Endothelial cell of umbilical vein (primary cell): ENCODE data around the gene ITIH3. TPM values are rescaled to one million over a fixed set of nuclear protein-coding genes. Genes with fewer than 3 reads are reported as not detected.

Source experiments
- BruUV-seq: library from RNA; stranded (reverse); fragments of 400-500 nt; replicated peaks from 2 replicates; lab custom pipeline; 2021; lab: Mats Ljungman, UMichigan
- CTCF ChIA-PET: fragments of 300-600, 350-600 bp; sonication (Branson Sonifier 250); formaldehyde crosslinking; loops from one replicate; lab custom pipeline; 2021; ENCODE audit warnings: antibody characterized with exemption, inconsistent platforms; lab: Charles Lee
- POLR2A ChIA-PET: fragments of 300-600, 350-600 bp; sonication (Branson Sonifier 250); formaldehyde crosslinking; loops from one replicate; lab custom pipeline; 2021; ENCODE audit warnings: antibody characterized with exemption, inconsistent platforms; lab: Charles Lee
- DNase-seq: peaks from one replicate; pipeline ENCODE4 v3.0.0-alpha.2; 2011; ENCODE audit warnings: low read depth, low spot score
- FAIRE-seq: peaks from 2 replicates; lab custom pipeline; 2011; peaks lifted over from hg19 to GRCh38; lab: Jason Lieb, UNC
- H2AFZ ChIP-seq: 2 replicates; pipeline ENCODE4 v1.6.0; 2012; ENCODE audit warnings: low read depth, low read length, control low read depth, inconsistent platforms
- H3K27ac ChIP-seq: 2 replicates; pipeline ENCODE4 v1.5.1; 2011; ENCODE audit warnings: low read depth, mild to moderate bottlenecking, control low read depth, low read length, moderate library complexity; ENCODE audit not compliant: insufficient read depth
- H3K27me3 ChIP-seq, 2 experiments: 2 replicates each; pipeline versions ENCODE4 v1.6.0 to v1.6.1; 2011; ENCODE audit warnings: low read length in 2 of 2, mixed read lengths in 1 of 2; ENCODE audit not compliant: control insufficient read depth in 2 of 2, insufficient read depth in 2 of 2
- H3K36me3 ChIP-seq, 2 experiments: 2 replicates in 1 of 2; 3 replicates in 1 of 2; pipeline ENCODE4 v1.5.1; 2011; ENCODE audit warnings: low read length in 2 of 2, mild to moderate bottlenecking in 1 of 2, moderate library complexity in 1 of 2; ENCODE audit not compliant: control insufficient read depth in 2 of 2, insufficient read depth in 2 of 2; ENCODE audit errors: extremely low read depth in 1 of 2
- H3K4me1 ChIP-seq: 3 replicates; pipeline ENCODE4 v1.5.1; 2011; ENCODE audit warnings: mild to moderate bottlenecking, low read length; ENCODE audit not compliant: control insufficient read depth, insufficient read depth; ENCODE audit errors: extremely low read depth
- H3K4me2 ChIP-seq: 2 replicates; pipeline ENCODE4 v1.6.1; 2011; ENCODE audit warnings: low read length, control low read depth, mixed read lengths; ENCODE audit not compliant: insufficient read depth
- H3K4me3 ChIP-seq, 3 experiments: fragments of 200-600 bp in 1 of 3; sonication (generic), shearing (Covaris generic) in 1 of 3; replicated peaks in 1 of 3; 2 replicates each; pipeline ENCODE4 v1.5.1; 2011 to 2016; ENCODE audit warnings: control low read depth in 3 of 3, low read length in 3 of 3, mild to moderate bottlenecking in 2 of 3, inconsistent platforms in 1 of 3, low read depth in 1 of 3, moderate library complexity in 1 of 3; ENCODE audit not compliant: insufficient read depth in 1 of 3
- H3K79me2 ChIP-seq: 2 replicates; pipeline ENCODE4 v1.6.0; 2012; ENCODE audit warnings: low read length, inconsistent platforms; ENCODE audit not compliant: control insufficient read depth, insufficient read depth
- H3K9ac ChIP-seq: replicated peaks from 2 replicates; pipeline ENCODE3; 2011; ENCODE audit warnings: low read length, control low read depth; ENCODE audit not compliant: insufficient read depth; ENCODE audit errors: extremely low read depth
- H3K9me1 ChIP-seq: replicated peaks from 3 replicates; pipeline ENCODE4 v1.6.0; 2011; ENCODE audit warnings: mild to moderate bottlenecking, low read length; ENCODE audit not compliant: control insufficient read depth, insufficient read depth; ENCODE audit errors: extremely low read depth
- H3K9me3 ChIP-seq: replicated peaks from 2 replicates; pipeline ENCODE4 v1.5.1; 2012; ENCODE audit warnings: low read length, inconsistent platforms; ENCODE audit not compliant: control insufficient read depth, insufficient read depth
- H4K20me1 ChIP-seq: replicated peaks from 2 replicates; pipeline ENCODE3; 2011; ENCODE audit warnings: mild to moderate bottlenecking, low read length; ENCODE audit not compliant: control insufficient read depth, insufficient read depth; ENCODE audit errors: extremely low read depth
- CTCF ChIP-seq, 2 donors: IDR thresholded peaks; 1 replicate in 1 of 2; 2 replicates in 1 of 2; pipeline ENCODE4 v1.5.1; 2011; ENCODE audit warnings: low read length in 2 of 2, mild to moderate bottlenecking in 2 of 2, moderate library complexity in 2 of 2, control low read depth in 1 of 2, inconsistent platforms in 1 of 2, low read depth in 1 of 2; ENCODE audit not compliant: insufficient read depth in 1 of 2; ENCODE audit errors: extremely low read depth in 1 of 2
- EZH2 ChIP-seq: IDR thresholded peaks from 2 replicates; pipeline ENCODE4 v1.6.1; 2012; ENCODE audit warnings: borderline replicate concordance, low read depth, mild to moderate bottlenecking, moderate library complexity, low read length, inconsistent platforms; ENCODE audit not compliant: severe bottlenecking
- FOS ChIP-seq: IDR thresholded peaks from 2 replicates; pipeline ENCODE4 v1.6.1; 2011; ENCODE audit warnings: mild to moderate bottlenecking, low read length, moderate library complexity, borderline replicate concordance; ENCODE audit not compliant: insufficient read depth
- GATA2 ChIP-seq: IDR thresholded peaks from 2 replicates; pipeline ENCODE4 v1.7.0; 2011; ENCODE audit warnings: low read depth, mild to moderate bottlenecking, moderate library complexity, mixed read lengths, low read length; ENCODE audit not compliant: insufficient read length, insufficient read depth
- JUN ChIP-seq: IDR thresholded peaks from 2 replicates; pipeline ENCODE4 v1.6.1; 2011; ENCODE audit warnings: borderline replicate concordance, low read depth; ENCODE audit not compliant: insufficient read length, insufficient read depth
- MYC ChIP-seq: IDR thresholded peaks from one replicate; pipeline ENCODE4 v1.6.1; 2011; ENCODE audit warnings: mild to moderate bottlenecking, low read depth, low read length
- POLR2A ChIP-seq: IDR thresholded peaks from 2 replicates; pipeline ENCODE4 v1.6.1; 2012; ENCODE audit warnings: low read depth, mild to moderate bottlenecking, control low read depth, low read length
- POLR2AphosphoS5 ChIP-seq: IDR thresholded peaks from 2 replicates; pipeline ENCODE4 v1.6.1; 2012; ENCODE audit warnings: low read depth, mild to moderate bottlenecking, control low read depth, low read length, moderate library complexity; ENCODE audit not compliant: insufficient read depth
- dilution Hi-C: fragments of 300-500 bp; cut with MboI; formaldehyde crosslinking; loops from one replicate; pipeline ENCODE4 v1.15.0; 2019; ENCODE audit warnings: low sequenced_read_pairs; ENCODE audit not compliant: extremely low pct_ligation_motif_present
- intact Hi-C: fragments of 100-400 bp; cut with micrococcal nuclease; formaldehyde crosslinking; loops from one replicate; pipeline ENCODE4 v1.10.0; 2022
- polyA plus RNA-seq, 4 experiments: library from polyadenylated mRNA; depleted of rRNA in 3 of 4; stranded (reverse) in 3 of 4; unstranded in 1 of 4; fragments of >200 nt; gene quantifications; 2 replicates each; pipeline versions ENCODE4 v1.2.1 to v1.2.3, GENCODE V29; 2011 to 2012; ENCODE audit warnings: missing spikeins in 1 of 4
- total RNA-seq: library from RNA; stranded (reverse); gene quantifications from 2 replicates; pipeline ENCODE4 v1.2.3, GENCODE V29; 2021
- TF ChIP-seq, protein P1 (sequence below): IDR thresholded peaks from 2 replicates; pipeline ENCODE4 v1.6.1; 2011; ENCODE audit not compliant: insufficient read depth, insufficient read length

Gene ITIH3
- total and polyA plus RNA-seq, 2 donors (not counting 3 experiments of a cell fraction or from before 2014, with no cell fraction given) = not detected

DNA sequence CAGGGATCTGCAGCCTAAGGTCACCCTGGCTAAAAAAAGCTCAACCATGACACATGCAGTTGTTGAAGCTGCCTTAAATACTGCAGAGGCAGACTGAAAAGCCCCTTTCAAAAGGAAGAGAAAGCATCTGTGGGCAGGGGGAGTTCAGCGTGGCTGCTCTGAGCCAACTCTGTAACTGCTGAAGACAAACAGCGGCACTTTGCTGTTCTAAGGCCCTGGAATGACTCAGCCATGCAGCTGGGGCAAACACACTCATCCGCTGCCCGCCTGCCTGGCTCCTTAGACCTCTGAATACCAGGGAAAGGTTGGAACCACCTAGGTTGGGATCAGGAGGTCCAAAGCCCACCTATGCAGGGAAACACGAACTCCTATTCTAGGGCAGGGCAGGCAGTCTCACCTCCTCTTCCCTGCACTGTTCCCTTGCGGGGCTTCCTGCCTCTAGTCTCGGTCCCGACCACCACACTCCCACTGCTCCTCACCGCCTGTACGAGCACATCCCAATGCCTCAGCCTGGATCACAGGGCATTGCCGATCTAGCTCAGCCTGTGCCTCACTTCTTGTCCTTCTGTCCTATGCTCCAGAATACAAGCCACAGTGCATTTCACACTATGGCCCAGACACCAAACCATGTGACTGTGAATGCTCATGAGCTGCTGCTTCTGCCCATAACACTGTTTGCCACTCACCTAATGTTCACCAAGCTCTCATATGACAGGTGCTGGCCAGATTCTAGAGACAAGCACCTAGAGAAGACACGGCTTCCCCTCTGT is 46.8 kb downstream of the ITIH3 start:
- H3K9me3 ChIP-seq = no peaks in the 10 kb centered on the region
- intact Hi-C loops (no loop called here), dilution Hi-C loops (no loop called here)
- H3K9ac ChIP-seq = no peak overlapping the region
- TF ChIP-seq POLR2A = no peak
- no peak for TF ChIP-seq POLR2AphosphoS5
- TF ChIP-seq CTCF (IDR thresholded peaks at IDR 0.05; ENCODE audit: extremely low read depth in 1 of 2, insufficient read depth in 1 of 2, low read depth in 1 of 2, low read length in 2 of 2) = no peak
- peaks cover 0 to 5% of the 10 kb centered on the region in 2 experiments for H3K36me3 ChIP-seq
- no peaks in the 10 kb centered on the region for H3K9me1 ChIP-seq
- H3K27me3 ChIP-seq = no peaks in the 10 kb centered on the region
- POLR2A ChIA-PET = no interaction called here
- no peaks in the 10 kb centered on the region for H4K20me1 ChIP-seq
- no peak overlapping the region for H2AFZ ChIP-seq
- no peak overlapping the region for H3K4me2 ChIP-seq
- H3K4me3 ChIP-seq = no peak overlapping the region
- H3K4me1 ChIP-seq = no peaks in the 10 kb centered on the region
- no peak overlapping the region for H3K27ac ChIP-seq
- BruUV-seq = no TSS peak
- H3K79me2 ChIP-seq = no peaks in the 10 kb centered on the region
- FAIRE-seq = no peak
- DNase-seq = no peak
- CTCF ChIA-PET = interaction anchor here (0.6 kb wide), 1 partner anchor 93 kb away, joined by 3 read pairs; no protein-coding TSS in a partner anchor

GRCh38 chr3:52841981-52842340 is 47.4 kb downstream of the ITIH3 start:
- ChIA-PET CTCF (no interaction called here), POLR2A (no interaction called here)
- FAIRE-seq (no peak), DNase-seq (no peak)
- no peak overlapping the region for H3K4me3 ChIP-seq
- no peaks in the 10 kb centered on the region for H3K9me3 ChIP-seq
- H3K4me1 ChIP-seq = no peaks in the 10 kb centered on the region
- dilution Hi-C loops (no loop called here), intact Hi-C loops (no loop called here)
- peaks cover 0 to 5% of the 10 kb centered on the region in 2 experiments for H3K36me3 ChIP-seq
- H3K9ac ChIP-seq = no peak overlapping the region
- H3K9me1 ChIP-seq = no peaks in the 10 kb centered on the region
- no peak overlapping the region for H2AFZ ChIP-seq
- no peak overlapping the region for H3K4me2 ChIP-seq
- no peaks in the 10 kb centered on the region for H3K79me2 ChIP-seq
- no TSS peak for BruUV-seq
- no peaks in the 10 kb centered on the region for H4K20me1 ChIP-seq
- no peaks in the 10 kb centered on the region for H3K27me3 ChIP-seq
- no peak for TF ChIP-seq GATA2
- TF ChIP-seq FOS = no peak
- no peak for TF ChIP-seq MYC
- no peak for TF ChIP-seq POLR2A
- TF ChIP-seq EZH2 = no peak
- TF ChIP-seq, protein P1, sequence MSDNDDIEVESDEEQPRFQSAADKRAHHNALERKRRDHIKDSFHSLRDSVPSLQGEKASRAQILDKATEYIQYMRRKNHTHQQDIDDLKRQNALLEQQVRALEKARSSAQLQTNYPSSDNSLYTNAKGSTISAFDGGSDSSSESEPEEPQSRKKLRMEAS = no peak
- no peak for TF ChIP-seq CTCF (IDR thresholded peaks at IDR 0.05; ENCODE audit: extremely low read depth in 1 of 2, insufficient read depth in 1 of 2, low read depth in 1 of 2, low read length in 2 of 2)
- no peak for TF ChIP-seq JUN
- no peak for TF ChIP-seq POLR2AphosphoS5
- H3K27ac ChIP-seq = no peak overlapping the region
